Ishikawa (cell line): ENCODE data around the gene ATMIN.

Source experiments
- CEBPB ChIP-seq: IDR thresholded peaks from 2 replicates; pipeline ENCODE4 v1.6.1; 2012
- CREB1 ChIP-seq: IDR thresholded peaks from 2 replicates; pipeline ENCODE4 v1.6.1; 2012; ENCODE audit warnings: low read depth
- EGR1 ChIP-seq: IDR thresholded peaks from 2 replicates; pipeline ENCODE4 v1.6.1; 2012
- EP300 ChIP-seq: IDR thresholded peaks from 2 replicates; pipeline ENCODE4 v1.6.1; 2012; ENCODE audit warnings: borderline replicate concordance
- FOXM1 ChIP-seq: IDR thresholded peaks from 2 replicates; pipeline ENCODE4 v1.6.1; 2012; ENCODE audit warnings: low read depth, borderline replicate concordance
- MAX ChIP-seq: IDR thresholded peaks from 2 replicates; pipeline ENCODE4 v1.6.1; 2012
- NFIC ChIP-seq: IDR thresholded peaks from 2 replicates; pipeline ENCODE4 v1.6.1; 2012
- RAD21 ChIP-seq: IDR thresholded peaks from 2 replicates; pipeline ENCODE4 v1.6.1; 2012; ENCODE audit warnings: low read depth
- REST ChIP-seq: IDR thresholded peaks from 2 replicates; pipeline ENCODE4 v1.6.1; 2012; ENCODE audit warnings: low read depth, mild to moderate bottlenecking
- TAF1 ChIP-seq: IDR thresholded peaks from 2 replicates; pipeline ENCODE4 v1.6.1; 2012; ENCODE audit warnings: low read depth, mild to moderate bottlenecking
- TCF12 ChIP-seq: IDR thresholded peaks from 2 replicates; pipeline ENCODE4 v1.6.1; 2012; ENCODE audit warnings: low read depth
- TEAD4 ChIP-seq: IDR thresholded peaks from 2 replicates; pipeline ENCODE4 v1.6.1; 2012
- USF1 ChIP-seq: IDR thresholded peaks from 2 replicates; pipeline ENCODE4 v1.6.1; 2012
- YY1 ChIP-seq: IDR thresholded peaks from 2 replicates; pipeline ENCODE4 v1.6.1; 2012; ENCODE audit warnings: low read depth
- ZBTB7A ChIP-seq: IDR thresholded peaks from 2 replicates; pipeline ENCODE4 v1.6.1; 2012; ENCODE audit warnings: low read depth

ATMIN gene

GRCh38 chr16:81018496-81018895 is 17.1 kb upstream of the ATMIN start:
- TF ChIP-seq EGR1 = no peak
- TF ChIP-seq TAF1 = no peak
- TF ChIP-seq YY1 = no peak
- no peak for TF ChIP-seq CREB1
- TF ChIP-seq EP300 = no peak
- no peak for TF ChIP-seq RAD21
- TF ChIP-seq TCF12 = no peak
- TF ChIP-seq REST = no peak
- no peak for TF ChIP-seq CEBPB
- TF ChIP-seq ZBTB7A = no peak
- TF ChIP-seq USF1 = no peak
- TF ChIP-seq MAX = no peak
- TF ChIP-seq FOXM1 = no peak
- TF ChIP-seq TEAD4 = no peak
- TF ChIP-seq NFIC = no peak

- TF ChIP-seq CEBPB (no peak), NFIC (no peak), REST (no peak), MAX (no peak), EGR1 (no peak), FOXM1 (no peak), TEAD4 (no peak)
Measured at GRCh38 chr16:81026429-81026828, 9.2 kb upstream of the ATMIN start.

- no peak for TF ChIP-seq CREB1
- no peak for TF ChIP-seq EGR1
- TF ChIP-seq TCF12 = no peak
- TF ChIP-seq NFIC = no peak
- no peak for TF ChIP-seq USF1
- no peak for TF ChIP-seq EP300
- no peak for TF ChIP-seq ZBTB7A
- no peak for TF ChIP-seq TAF1
- TF ChIP-seq REST = no peak
- no peak for TF ChIP-seq MAX
- no peak for TF ChIP-seq RAD21
- TF ChIP-seq FOXM1 = no peak
- TF ChIP-seq CEBPB = no peak
- TF ChIP-seq YY1 = no peak
- no peak for TF ChIP-seq TEAD4
Measured at GRCh38 chr16:81029930-81030604, 5.6 kb upstream of the ATMIN start.

- peak; percentile 36; the same call in 1 of the 2 replicates for TF ChIP-seq TAF1
- TF ChIP-seq CEBPB = no peak; the same call in 1 of the 2 replicates
Measured at GRCh38 chr16:81035975-81036750, 521 bp downstream of the ATMIN start.
